DMS79 (cell line): ENCODE results near the gene EDA.

Experiments
- DNase-seq: peaks from one replicate; lab custom pipeline; 2025; lab: John Stamatoyannopoulos, UW

EDA gene

GRCh38 chrX:70026112-70026850 is 410.4 kb downstream of the EDA start:
- DNase-seq: no peak

GRCh38 chrX:70026851-70027200 is 410.9 kb downstream of the EDA start:
- no peak for DNase-seq

DNA sequence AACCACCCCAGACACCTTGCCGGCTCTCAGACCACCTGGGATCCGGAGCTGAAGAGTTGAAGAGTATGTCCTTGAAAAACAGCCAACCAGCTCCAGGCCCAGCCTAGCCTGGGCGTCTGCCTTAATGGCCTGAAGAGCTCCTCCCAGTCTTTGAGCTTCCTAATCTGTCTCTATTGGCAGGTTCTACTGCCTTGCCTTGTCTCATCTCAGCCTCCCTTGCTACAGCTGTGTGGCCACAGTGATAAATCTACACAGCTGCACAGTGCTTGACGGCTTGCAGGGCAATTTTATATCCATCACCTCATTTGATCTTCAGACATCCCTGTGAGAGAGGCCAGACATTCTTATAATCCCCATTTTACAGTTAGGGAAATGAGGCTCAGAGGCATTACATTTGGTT is 413.9 kb downstream of the EDA start:
- no peak for DNase-seq

DNA sequence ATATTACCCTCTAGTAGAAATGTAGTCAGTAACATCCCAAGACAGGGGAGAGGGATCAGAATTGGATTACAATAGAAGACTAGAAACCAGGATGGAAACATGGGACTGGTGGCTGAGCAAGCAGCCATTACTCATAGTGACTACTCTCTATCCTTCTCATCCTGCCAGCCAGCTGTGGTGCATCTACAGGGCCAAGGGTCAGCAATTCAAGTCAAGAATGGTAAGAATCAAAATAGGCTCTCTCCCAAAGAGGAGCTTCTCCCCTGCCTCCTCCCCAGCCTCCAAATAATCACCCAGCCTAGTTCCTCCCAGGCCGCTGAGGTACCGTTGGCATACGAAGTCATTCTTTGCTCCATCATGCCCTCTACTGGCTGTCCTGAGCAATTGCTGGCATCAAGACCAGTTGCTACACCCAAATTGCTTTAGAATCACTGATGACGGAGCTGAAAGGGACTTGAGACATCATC is 414.4 kb downstream of the EDA start:
- no peak for DNase-seq

DNA sequence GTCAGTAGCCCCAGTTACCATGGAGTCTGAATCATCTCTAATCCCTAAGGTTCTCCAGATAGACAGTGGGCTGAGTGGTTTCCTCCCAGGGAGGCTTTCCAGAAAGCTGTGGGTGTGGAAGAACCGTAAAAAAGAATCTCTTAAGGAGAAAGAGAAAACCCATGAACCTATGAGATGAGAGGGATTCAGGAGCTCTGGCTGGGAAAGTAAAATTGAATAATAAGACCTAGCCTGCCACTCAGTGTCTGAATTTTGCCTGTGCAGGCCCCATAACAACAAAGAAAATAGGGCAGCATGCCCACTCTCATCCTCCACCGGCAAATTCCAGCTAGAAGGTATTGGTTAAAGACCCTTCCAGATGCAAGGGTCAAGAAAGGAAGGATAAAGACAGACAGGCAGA is 416.9 kb downstream of the EDA start:
- no peak for DNase-seq

GRCh38 chrX:70033348-70034051 is 417.6 kb downstream of the EDA start:
- no peak for DNase-seq

DNA sequence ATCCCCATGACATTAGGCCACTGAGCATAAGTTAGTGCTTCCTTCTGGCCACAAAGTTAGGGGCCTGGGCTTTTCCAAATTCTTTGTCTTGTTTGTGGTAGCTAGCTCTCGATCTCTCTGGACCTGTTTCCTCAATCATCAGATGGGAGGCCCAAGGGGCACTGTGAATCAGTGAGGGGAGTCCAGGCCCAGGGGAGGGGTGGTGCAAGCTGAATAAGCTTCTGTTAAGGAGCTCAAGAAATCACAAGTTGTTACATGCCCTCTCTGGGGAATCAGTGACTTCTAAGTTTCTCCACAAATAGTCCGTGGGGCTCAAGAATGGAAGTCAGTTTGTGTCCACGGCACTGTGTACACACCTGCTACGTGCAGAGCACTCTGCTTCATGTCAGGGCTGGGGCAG is 418.7 kb downstream of the EDA start:
- no peak for DNase-seq

GRCh38 chrX:70038515-70038914 is 422.6 kb downstream of the EDA start:
- DNase-seq: no peak

- DNase-seq: no peak
These were observed 423.0 kb downstream of the EDA start for GRCh38 chrX:70038951-70039350.

DNA sequence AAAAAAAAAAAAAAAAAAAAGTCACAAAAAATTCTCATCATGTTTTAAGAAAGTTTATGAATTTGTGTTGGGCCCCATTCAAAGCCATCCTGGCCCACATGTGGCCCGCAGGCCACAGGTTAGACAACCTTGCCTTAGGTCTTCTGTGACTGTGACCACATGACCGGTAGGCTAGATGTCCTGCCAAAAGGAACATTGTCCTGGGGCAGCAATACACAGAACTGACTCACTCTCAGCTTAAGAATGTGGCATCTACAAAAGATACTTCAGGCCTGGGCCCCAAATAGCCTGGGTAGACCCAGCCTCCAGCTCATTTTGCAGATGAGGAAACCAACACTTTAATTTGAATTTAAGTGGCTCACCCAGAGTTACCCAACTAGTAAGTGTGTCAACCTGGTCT is 423.8 kb downstream of the EDA start:
- no peak for DNase-seq

DNA sequence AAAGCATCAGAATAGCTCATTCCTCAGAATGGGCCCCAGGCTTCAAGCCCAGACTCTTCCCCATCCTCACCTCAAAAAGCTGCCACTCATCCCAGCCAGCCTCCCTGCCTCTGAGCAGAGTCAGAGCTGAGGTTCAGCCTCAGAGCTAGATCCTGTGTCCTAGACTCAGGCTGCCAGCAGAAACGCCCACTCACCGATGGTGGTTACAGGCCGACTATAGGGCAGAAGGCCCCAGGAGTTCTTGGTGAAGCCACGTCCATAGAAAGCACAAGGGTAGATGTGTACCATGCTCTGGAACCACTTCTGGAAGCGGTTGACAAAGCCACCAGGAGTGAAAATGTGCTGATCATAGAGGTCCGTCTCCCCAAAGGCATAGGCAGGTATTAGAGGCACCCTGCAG is 426.1 kb downstream of the EDA start:
- DNase-seq: no peak

DNA sequence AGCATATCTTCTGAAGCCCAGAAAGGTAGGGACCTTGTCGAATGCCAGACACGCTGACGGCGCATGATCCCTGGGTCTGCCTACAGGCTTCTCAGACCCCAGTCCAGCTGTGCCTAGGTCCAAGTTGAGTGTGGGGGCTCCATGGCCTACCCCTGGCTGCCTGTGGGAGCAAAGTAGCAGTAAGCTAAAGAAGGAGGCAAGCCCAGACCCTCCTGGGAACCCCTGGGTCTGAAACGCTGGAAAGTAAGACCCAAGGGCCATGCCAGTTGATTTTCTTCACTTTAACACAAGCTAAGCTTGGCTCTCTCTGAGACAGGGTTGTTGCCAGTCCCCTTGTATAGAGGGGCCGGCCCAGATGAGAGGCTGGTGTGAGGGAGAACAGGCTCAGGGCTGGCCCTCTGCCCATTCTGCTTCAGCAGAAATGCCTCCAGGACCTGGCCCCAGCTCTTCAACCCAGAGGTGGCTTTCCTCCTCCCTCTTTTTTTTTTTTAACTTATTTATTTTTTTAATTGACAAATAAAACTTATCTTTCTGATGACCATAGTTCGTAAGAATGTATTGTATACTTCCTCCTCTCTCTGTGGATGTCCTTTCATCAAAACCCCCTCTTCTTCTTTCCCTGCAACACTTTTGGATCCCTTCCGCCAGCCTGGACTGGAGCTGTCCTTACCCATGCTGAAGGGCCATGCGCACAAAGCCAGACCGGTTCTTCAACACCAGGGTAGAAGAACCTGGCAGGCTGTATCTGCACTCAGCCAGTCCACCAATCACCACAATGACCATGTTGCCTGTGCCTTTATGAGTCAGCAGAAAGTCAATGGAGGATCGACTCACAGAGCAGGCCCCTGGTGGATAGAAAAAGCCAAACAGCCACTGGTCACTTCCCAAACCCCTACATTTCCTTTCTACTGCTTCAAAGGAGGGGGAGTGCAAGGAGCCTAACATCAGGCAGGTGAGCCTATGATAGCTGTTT is 426.8 kb downstream of the EDA start:
- DNase-seq: no peak

DNA sequence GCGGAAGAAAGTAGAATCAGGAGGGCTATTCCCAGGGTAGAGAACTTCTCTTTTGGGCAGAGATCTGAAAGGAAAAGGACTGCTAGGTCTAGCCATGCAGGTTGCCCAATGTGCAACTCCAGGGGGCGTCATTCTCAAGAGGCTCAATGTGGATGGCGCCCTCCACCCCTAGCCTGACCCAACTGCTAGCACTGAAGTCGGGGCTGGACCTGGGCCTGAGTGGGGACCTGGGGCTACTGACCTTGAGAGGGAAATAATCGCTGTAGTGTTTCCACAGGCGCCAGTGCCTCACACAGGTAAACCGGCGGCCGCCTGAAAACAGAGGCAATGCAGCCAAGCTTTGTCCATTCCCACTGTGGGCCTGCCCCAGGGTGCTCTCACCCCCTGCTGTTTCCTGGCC is 427.8 kb downstream of the EDA start:
- no peak for DNase-seq

- DNase-seq: no peak
These were observed 428.8 kb downstream of the EDA start for GRCh38 chrX:70044541-70045245.

GRCh38 chrX:70046978-70047377 is 431.1 kb downstream of the EDA start:
- no peak for DNase-seq

DNA sequence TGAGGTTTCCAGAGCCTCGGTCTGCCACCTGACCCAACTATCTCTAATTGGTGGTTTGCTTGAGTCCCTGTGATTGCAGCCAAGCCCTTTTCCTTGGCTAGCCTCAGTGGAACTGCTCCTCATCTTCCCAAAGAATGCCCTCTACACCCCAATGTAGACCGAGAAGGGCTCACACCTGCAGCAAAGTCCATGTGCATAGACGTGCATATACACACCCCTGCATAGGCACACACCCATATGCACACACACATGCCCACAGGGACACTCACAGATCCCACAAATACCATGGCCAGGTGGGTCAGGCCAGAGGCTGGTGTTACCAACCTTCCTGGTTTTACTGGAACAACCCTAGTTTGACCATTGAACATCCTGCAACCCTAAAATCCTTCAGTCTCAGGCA is 433.5 kb downstream of the EDA start:
- no peak for DNase-seq

GRCh38 chrX:70049925-70050324 is 434.0 kb downstream of the EDA start, which contains the start of gene AWAT2:
Gene AWAT2 (minus strand): TSS chrX:70049938. CDS start chrX:70049932, 6 bp downstream.
- DNase-seq: no peak

DNA sequence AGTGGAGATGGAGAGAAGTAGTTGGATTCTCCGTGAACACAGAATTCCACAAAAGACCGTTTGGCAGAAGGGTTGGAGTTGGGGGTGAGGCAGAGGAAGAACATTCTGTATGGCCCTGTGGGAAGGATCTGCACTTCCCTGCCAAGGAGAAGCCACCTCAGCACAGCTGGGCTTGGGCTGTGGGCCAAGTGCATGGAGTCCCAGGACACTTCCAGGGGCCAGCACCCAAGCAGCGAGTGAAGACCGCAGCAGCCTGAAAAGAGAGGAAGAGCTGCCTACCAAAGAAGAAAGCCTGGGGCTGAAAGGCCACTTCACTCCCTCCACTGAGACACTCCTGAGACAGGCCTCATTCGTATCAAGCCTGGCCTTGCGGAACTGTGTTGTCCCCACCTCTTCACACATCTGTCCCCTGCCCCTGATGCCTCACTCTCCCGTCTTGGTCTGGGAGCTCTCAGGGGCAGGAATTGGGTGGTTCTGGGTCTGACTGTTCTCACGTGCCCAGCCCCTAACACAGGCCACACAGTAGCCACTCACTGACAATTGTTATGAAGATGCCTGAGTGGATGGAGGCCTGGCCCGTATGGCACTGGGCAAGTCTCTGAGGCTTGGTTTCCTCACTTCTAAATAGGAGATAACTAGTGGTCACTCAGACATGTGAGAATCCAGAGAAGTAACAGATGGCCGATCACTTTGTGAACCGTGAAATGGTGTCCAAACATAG is 437.1 kb downstream of the EDA start:
- no peak for DNase-seq

GRCh38 chrX:70054391-70054790 is 438.5 kb downstream of the EDA start:
- DNase-seq: no peak

DNA sequence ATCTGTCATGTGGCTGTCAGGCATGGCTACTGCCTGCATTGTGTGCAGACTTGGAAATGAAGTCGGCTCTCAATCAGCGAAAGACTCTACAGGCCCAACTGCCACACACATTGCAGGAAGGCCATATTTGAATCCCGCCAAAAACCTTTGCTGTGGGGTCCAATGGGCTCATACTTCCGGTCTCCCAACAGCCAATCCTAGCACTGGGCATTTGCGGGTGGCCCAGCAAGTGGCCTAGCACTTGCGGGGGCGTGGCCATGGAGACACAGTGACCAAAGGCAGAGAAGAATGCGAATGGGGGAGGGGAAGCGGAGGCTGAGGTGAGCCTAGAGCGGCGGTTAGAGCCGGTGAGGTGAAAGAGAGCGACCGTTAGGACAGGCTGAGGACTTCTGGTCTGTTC is 446.2 kb downstream of the EDA start, which contains the start of gene OTUD6A:
Gene OTUD6A (plus strand): TSS at position 382 of the 400 bp plus-strand sequence. CDS start 68 bp downstream, outside the sequence.
- no peak for DNase-seq

GRCh38 chrX:70062961-70063550 is 447.1 kb downstream of the EDA start:
- DNase-seq: no peak
